ENCODE results near the gene RASAL2.

DNA sequence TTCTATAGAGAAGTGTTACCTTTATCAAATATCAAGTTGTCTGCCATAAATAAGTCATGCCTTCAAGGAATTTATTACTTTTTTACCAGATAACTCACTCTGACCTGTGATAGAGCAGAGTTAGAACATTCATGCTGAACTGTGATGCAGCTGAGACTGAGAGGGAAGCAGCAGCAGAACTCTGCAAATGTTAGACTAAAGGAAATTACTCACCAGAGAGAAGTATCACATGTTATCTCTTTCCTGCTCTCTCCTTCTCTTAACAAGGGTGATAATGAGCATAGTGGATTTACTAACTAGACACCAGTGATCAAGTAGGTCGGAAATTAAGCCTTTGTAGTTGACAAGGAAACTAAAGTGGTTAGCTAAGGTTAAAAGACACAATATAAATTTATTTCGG, 181.6 kb downstream of the RASAL2 start:
- no peak for TF ChIP-seq POLR2AphosphoS5 (IDR thresholded peaks at IDR 0.05; ENCODE audit: low read depth, low read length)
- TF ChIP-seq POLR2A (IDR thresholded peaks at IDR 0.05; ENCODE audit: low read depth, low read length), result no peak
- TF ChIP-seq TAF1 (IDR thresholded peaks at IDR 0.05; ENCODE audit: borderline replicate concordance, low read depth, low read length), result no peak

Data from GM12892 (cell line).